ENCODE data around the gene WDR83. TPM values are rescaled to one million over a fixed set of nuclear protein-coding genes. Genes with fewer than 3 reads are reported as not detected.

WDR83 gene
- total RNA-seq, 1 donor from 2014 or later, result 12.0 TPM

- Histone ChIP-seq H3K36me3 (peaks cover 79 to 82% of the 10 kb centered on the region in 2 donors), H3K27ac (no peak overlapping the region), H3K9me3 (no peaks in the 10 kb centered on the region), H3K27me3 (no peaks in the 10 kb centered on the region), H3K4me1 (no peaks in the 10 kb centered on the region), H3K4me3 (no peak overlapping the region)
- TF ChIP-seq CTCF (IDR thresholded peaks at IDR 0.05), result no peak
- intact Hi-C loops (cut with DNase I), result no loop called here
- no peak for DNase-seq (ENCODE audit: low spot score in 2 of 2)
These were observed 36.4 kb downstream of the WDR83 start for GRCh38 chr19:12703046-12703445.

- intact Hi-C loops (cut with DNase I), result no loop called here
These were observed 38.6 kb downstream of the WDR83 start for GRCh38 chr19:12705169-12705568.

GRCh38 chr19:12705654-12706331 lies 39.2 kb downstream of the WDR83 start:
- no peak overlapping the region for H3K27ac ChIP-seq
- no peak for DNase-seq (ENCODE audit: low spot score in 2 of 2)
- H3K9me3 ChIP-seq, result no peaks in the 10 kb centered on the region
- H3K36me3 ChIP-seq, result peaks cover 91 to 100% of the 10 kb centered on the region in 2 donors
- no peak for TF ChIP-seq CTCF (IDR thresholded peaks at IDR 0.05)
- H3K4me1 ChIP-seq, result no peaks in the 10 kb centered on the region
- intact Hi-C loops (cut with DNase I), result no loop called here
- H3K27me3 ChIP-seq, result no peaks in the 10 kb centered on the region
- H3K4me3 ChIP-seq, result no peak overlapping the region

More at GRCh38 chr19:12705169-12705568, 38.6 kb downstream of the WDR83 start:
- no peaks in the 10 kb centered on the region for H3K9me3 ChIP-seq
- H3K27ac ChIP-seq, result no peak overlapping the region
- DNase-seq (ENCODE audit: low spot score in 2 of 2), result no peak
- no peaks in the 10 kb centered on the region for H3K27me3 ChIP-seq
- no peak for TF ChIP-seq CTCF (IDR thresholded peaks at IDR 0.05)
- peaks cover 91 to 100% of the 10 kb centered on the region in 2 donors for H3K36me3 ChIP-seq
- H3K4me3 ChIP-seq, result no peak overlapping the region
- no peaks in the 10 kb centered on the region for H3K4me1 ChIP-seq

- Histone ChIP-seq H3K4me1 (no peaks in the 10 kb centered on the region), H3K4me3 (no peak overlapping the region), H3K27ac (no peak overlapping the region), H3K36me3 (peaks cover 91 to 100% of the 10 kb centered on the region in 2 donors), H3K9me3 (no peaks in the 10 kb centered on the region), H3K27me3 (no peaks in the 10 kb centered on the region)
- no peak for TF ChIP-seq CTCF (IDR thresholded peaks at IDR 0.05)
- intact Hi-C loops (cut with DNase I), result no loop called here
- no peak for DNase-seq (ENCODE audit: low spot score in 2 of 2)
These were observed 39.7 kb downstream of the WDR83 start for GRCh38 chr19:12706332-12706718.

- Histone ChIP-seq H3K27ac (no peak overlapping the region), H3K36me3 (peaks cover 84 to 93% of the 10 kb centered on the region in 2 donors), H3K4me3 (no peak overlapping the region), H3K4me1 (no peaks in the 10 kb centered on the region), H3K9me3 (no peaks in the 10 kb centered on the region), H3K27me3 (no peaks in the 10 kb centered on the region)
- no peak for DNase-seq (ENCODE audit: low spot score in 2 of 2)
- intact Hi-C loops (cut with DNase I), result no loop called here
- no peak for TF ChIP-seq CTCF (IDR thresholded peaks at IDR 0.05)
These were observed 42.0 kb downstream of the WDR83 start for GRCh38 chr19:12708641-12709040.
